ENCODE results near the gene TNFSF12.
A peak's percentile ranks its signal among the peaks of the same experiment; 100 is the strongest.

TNFSF12 gene

DNA sequence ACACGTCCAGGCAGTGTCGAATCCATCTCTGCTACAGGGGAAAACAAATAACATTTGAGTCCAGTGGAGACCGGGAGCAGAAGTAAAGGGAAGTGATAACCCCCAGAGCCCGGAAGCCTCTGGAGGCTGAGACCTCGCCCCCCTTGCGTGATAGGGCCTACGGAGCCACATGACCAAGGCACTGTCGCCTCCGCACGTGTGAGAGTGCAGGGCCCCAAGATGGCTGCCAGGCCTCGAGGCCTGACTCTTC is 23.4 kb downstream of the TNFSF12 start:
- no peak for DNase-seq

DNA sequence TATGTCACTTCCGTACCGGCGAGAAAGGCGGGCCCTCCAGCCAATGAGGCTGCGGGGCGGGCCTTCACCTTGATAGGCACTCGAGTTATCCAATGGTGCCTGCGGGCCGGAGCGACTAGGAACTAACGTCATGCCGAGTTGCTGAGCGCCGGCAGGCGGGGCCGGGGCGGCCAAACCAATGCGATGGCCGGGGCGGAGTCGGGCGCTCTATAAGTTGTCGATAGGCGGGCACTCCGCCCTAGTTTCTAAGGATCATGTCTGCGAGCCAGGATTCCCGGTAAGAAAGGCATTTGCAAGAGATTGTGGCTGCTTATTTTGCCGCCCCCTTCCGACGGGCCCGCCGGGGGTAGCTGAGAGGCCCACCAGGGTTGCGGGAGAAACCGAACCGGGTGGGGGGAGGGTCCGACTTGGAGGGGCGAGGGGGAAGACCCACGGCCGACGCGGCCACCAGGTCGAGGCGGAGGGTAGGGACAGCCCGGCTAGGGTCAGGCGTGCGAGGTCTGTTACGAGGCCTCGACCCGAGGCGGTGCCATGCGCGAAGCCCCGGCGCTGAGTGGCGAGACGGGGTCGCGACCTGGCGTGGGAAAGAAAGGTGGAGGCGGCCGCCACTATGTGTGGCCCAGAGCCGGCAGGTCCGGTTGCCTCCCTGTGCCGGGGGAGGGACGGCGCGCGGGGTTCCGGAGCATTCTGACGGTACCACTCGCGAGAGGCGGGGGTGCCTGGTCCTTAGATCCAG is 23.9 kb downstream of the TNFSF12 start:
- peak; percentile 98 for DNase-seq

DNA sequence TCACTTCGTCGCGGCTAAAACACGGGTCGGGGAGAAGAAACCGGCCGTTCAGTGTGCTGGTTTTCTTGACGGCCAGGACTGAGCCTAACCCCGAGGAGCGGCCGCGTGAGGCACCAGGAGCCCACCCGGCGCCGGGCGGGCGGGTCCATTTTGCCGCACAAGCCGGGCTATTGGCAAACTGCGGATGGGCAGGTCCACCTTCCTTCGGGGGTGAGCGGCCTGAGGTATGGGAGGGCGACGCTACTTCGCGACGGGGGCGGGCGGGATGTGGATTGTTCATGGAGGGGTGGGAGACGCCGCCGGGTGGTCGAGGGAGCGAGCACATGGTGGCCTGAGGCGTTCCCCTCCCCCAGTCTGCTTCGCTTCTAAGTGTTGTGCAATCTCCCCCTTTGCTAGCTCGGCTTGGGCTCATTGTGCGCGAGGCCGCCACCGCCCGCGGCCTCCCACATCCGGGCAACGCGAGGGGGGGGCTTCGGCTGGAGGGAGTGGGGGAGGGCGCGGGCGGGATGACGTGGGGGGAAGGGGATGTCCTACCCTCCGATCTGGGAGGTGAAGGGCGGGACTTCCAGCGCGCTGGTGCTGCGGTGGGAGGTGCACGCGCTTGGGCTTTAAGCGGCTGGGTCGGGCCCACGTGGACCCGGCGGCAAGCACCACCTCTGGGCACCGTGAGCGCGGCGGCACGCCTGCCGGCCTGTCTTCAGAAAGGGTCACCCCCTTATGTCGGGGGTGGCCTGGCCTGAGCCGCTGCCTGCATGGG is 24.6 kb downstream of the TNFSF12 start:
- peak; percentile 86 for DNase-seq

DNA sequence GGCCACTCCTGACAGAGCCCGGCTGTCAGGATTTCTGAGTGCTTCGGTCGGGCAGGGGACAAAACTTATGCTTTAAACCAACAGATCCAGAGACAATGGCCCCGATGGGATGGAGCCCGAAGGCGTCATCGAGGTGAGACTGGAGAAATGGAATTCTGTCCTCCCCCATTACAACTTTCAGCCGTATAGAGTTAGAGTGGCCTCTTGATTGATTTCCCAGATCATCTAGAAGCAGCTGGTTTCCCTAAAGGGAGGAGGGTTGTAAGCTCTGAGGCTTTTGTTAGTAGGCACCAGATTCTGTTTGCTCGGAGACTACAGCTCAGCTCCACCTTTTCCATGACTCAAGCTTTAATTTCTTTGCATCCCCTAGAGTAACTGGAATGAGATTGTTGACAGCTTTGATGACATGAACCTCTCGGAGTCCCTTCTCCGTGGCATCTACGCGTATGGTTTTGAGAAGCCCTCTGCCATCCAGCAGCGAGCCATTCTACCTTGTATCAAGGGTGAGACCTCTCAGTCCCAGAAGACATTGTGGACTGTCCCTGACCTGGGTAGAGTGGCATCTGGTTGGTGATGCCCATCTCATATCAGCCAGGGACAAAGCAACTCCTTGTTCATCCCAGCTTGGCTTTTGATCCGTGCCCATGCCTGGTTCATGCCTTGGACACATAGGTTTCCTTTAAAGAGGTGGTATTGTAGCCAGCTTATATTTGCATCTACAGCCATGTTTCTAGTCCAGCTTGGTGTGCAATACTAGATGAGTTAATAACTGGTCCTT is 25.5 kb downstream of the TNFSF12 start:
- DNase-seq = no peak

DNA sequence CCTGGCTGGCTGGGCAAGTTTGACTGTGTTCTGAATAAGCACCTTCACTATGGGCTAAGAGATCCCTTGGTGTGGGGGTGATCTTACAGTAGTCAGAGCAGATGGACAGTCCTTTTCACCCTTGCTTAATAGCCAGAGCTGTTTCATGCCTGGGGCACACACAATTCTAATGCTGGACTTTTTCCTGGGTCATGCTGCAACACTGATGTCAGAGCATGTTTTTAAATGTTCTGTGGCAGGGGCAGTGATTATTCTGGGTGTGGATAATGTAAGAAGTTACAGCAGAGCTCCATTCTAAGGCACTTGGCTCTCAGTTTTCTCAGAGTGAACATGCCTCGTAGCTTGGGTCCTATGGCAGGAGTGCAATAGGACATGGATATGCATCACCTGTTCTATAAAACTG is 26.6 kb downstream of the TNFSF12 start:
- DNase-seq = no peak

DNA sequence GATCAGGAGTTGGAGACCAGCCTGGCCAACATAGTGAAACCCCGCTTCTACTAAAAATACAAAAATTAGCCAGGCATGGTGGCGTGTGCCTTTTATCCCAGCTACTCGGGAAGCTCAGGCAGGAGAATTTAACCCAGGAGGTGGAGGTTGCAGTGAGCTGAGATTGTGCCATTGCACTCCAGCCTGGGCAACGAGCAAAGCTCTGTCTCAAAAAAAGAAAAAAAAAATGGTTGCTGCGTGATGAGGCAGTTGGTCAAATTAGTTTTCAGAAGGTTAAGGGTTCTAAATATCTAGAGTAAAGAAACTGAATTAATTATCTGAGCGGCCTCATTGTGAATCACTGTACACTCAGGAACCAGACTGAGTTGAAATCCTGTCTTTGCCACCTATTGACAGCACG is 27.1 kb downstream of the TNFSF12 start:
- no peak for DNase-seq

DNA sequence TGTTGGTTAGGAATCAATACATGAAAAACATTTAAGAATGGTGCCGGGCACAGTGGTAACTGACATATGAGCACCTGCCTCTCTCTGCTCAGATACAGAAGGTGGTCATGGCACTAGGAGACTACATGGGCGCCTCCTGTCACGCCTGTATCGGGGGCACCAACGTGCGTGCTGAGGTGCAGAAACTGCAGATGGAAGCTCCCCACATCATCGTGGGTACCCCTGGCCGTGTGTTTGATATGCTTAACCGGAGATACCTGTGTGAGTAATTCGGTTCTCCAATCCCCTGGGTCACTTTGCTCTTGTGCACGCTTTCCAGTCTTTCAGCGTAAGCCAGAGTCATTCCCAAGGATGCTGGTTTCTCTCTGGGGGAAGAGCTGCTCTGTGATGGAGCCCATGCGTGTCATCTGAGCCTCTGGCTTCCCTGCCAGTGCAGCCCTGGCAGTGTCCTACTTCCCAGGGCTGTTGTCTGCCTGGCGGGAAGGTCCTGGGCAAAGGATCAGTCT is 27.6 kb downstream of the TNFSF12 start:
- DNase-seq = no peak

DNA sequence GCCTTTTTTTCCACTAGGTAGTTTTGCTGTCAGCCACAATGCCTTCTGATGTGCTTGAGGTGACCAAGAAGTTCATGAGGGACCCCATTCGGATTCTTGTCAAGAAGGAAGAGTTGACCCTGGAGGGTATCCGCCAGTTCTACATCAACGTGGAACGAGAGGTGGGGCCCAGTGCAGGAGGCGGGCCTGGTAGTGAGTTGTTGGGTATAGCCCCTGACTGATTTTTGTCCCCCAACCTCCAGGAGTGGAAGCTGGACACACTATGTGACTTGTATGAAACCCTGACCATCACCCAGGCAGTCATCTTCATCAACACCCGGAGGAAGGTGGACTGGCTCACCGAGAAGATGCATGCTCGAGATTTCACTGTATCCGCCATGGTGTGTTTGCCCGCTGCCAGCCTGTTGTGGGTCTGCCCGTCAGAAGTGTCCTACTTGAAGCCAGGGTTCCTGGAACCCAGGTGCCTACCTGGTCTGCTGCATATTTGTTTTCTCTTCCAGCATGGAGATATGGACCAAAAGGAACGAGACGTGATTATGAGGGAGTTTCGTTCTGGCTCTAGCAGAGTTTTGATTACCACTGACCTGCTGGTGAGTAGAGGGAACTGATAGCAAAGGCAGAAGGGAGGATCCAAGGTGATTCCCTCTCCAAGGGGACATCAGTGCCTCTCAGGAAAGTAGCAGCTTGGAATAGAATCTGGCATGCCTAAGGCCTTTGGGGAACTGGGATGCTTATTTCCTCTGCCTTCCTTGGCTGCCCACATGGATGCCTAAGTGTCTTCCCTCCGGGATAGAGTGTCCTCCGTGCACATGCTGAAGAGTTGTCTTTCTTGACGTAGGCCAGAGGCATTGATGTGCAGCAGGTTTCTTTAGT is 28.7 kb downstream of the TNFSF12 start:
- no peak for DNase-seq

DNA sequence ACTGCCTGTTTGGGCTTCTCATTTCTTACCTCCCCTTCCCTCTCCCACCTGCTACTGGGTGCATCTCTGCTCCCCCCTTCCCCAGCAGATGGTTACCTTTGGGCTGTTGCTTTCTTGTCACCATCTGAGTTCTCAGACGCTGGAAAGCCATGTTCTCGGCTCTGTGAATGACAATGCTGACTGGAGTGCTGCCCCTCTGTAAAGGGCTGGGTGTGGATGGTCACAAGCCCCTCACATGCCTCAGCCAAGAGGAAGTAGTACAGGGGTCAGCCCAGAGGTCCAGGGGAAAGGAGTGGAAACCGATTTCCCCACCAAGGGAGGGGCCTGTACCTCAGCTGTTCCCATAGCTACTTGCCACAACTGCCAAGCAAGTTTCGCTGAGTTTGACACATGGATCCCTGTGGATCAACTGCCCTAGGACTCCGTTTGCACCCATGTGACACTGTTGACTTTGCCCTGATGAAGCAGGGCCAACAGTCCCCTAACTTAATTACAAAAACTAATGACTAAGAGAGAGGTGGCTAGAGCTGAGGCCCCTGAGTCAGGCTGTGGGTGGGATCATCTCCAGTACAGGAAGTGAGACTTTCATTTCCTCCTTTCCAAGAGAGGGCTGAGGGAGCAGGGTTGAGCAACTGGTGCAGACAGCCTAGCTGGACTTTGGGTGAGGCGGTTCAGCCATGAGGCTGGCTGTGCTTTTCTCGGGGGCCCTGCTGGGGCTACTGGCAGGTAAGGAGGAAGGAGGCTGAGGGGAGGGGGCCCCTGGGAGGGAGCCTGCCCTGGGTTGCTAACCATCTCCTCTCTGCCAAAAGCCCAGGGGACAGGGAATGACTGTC is 30.4 kb downstream of the TNFSF12 start, which contains the start of gene CD68:
TSS of gene CD68 (plus strand) at position 638 of the 833 bp plus-strand sequence. CDS start at position 678, 40 bp downstream.
- DNase-seq = no peak

DNA sequence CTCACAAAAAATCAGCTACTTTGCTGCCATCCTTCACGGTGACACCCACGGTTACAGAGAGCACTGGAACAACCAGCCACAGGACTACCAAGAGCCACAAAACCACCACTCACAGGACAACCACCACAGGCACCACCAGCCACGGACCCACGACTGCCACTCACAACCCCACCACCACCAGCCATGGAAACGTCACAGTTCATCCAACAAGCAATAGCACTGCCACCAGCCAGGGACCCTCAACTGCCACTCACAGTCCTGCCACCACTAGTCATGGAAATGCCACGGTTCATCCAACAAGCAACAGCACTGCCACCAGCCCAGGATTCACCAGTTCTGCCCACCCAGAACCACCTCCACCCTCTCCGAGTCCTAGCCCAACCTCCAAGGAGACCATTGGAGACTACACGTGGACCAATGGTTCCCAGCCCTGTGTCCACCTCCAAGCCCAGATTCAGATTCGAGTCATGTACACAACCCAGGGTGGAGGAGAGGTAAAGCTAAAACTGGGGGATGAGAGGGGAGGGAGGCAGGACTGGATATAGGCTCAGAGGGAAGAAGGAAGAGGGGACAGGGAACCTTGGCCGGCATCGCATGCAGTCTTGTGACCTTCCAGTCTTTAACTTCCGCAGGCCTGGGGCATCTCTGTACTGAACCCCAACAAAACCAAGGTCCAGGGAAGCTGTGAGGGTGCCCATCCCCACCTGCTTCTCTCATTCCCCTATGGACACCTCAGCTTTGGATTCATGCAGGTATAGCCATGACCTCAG is 31.2 kb downstream of the TNFSF12 start:
- DNase-seq = no peak

DNA sequence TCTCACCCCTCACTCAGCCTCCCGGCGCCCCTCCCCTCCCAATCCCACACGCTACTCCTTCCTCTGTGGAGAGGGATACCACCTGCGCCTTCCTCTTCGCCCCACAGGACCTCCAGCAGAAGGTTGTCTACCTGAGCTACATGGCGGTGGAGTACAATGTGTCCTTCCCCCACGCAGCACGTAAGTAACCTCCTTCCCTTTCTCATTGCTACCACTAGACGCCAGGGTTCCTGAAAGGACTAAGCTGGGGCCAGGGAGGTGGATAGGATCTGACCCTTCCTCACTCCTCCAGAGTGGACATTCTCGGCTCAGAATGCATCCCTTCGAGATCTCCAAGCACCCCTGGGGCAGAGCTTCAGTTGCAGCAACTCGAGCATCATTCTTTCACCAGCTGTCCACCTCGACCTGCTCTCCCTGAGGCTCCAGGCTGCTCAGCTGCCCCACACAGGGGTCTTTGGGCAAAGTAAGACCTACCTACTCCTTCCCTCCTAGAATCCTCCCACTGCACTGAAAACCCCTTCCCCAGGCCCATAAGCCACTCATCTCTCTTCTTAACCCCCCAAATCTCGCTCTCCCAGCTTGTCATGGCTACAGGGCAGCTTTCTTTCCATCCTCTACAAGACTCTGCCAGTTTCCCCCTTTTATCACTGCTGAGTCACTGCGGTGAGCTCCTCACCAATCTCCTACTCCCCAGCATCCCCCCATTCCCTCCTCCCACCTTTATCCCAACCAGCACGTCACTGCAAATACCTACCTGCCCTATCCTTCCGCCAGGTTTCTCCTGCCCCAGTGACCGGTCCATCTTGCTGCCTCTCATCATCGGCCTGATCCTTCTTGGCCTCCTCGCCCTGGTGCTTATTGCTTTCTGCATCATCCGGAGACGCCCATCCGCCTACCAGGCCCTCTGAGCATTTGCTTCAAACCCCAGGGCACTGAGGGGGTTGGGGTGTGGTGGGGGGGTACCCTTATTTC is 32.0 kb downstream of the TNFSF12 start:
- no peak for DNase-seq

DNA sequence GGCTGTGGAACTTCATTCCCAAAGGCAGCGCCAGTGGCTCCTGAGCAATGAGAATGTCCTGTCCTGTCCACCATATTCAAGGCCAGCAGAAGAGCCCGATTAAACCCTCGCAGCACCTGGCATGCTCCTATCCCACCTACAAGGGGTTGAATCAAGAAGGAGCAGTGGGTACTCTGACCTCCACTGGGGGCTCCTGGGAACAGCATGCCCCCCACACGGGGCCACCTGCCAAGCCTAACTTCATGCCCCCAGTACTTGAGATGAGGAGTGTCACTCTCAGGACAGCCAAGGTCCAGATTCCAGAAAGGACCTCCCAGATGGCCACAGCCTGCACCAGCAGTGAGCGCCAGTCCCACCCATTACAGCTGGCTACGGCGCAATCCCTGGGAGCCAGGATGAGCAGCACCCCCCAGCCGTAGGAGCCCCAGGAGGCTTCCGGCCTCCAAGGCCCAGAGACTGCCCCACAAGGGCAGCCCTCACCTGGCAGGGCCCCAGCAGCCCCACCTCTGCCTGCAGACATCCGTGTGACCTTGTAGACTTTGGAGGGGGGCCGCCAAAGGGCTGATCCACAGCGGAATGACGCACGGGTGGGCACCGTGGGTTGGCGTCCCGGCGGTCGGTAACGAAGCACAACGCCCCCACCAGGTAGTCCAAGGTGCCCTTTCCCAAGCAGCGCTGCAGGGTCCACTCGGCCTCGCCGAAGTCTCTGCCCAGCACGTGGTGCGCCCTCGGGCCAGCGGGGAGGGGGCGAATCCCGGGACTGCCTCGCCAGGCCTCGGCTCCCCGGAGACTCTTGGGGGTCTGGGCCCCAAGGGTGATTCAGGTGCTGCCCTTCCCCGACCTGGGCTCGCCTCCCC is 33.8 kb downstream of the TNFSF12 start:
- DNase-seq = no peak

DNA sequence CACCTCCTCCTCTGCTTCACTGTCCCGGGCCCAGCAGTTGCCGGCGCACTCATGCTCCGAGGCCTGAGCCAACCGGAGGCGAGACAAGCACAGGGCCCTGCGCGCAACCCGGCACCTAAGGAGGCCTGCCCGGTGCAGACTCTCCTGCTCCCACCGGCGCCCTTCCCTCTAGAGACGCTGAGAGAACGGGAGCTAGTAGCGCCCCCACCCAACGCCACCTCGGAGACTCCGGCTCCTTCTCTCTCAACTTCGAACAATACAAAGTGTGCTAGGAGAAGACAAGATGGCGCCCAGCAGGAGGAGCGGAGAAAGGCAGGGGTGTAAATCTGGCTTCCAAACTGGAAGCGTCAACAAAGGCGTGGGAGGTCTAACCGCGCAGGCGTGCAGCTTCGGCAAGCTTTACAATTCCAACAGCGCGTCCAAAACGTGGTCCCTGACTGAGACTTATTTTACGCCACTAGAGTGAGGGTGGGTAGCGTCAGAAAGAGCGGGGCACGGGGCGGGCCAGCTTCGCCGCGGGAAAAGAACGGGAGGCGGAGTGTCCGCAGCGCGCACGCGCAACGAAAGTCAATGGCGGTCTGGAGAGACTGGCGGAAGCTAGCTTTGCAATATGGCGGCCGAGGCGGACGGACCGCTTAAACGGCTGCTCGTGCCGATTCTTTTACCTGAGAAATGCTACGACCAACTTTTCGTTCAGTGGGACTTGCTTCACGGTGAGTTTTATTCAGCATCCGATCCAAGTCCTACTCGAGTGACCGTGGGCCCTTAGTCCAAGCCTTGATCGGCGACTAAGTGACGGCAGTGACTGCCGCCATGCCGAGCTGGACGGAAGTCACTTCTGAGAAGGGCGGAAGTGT is 34.6 kb downstream of the TNFSF12 start, which contains the start of gene MPDU1:
TSS of gene MPDU1 (plus strand) at position 600 of the 857 bp plus-strand sequence. CDS start at position 611, 11 bp downstream.
- DNase-seq = peak; percentile 99

DNA sequence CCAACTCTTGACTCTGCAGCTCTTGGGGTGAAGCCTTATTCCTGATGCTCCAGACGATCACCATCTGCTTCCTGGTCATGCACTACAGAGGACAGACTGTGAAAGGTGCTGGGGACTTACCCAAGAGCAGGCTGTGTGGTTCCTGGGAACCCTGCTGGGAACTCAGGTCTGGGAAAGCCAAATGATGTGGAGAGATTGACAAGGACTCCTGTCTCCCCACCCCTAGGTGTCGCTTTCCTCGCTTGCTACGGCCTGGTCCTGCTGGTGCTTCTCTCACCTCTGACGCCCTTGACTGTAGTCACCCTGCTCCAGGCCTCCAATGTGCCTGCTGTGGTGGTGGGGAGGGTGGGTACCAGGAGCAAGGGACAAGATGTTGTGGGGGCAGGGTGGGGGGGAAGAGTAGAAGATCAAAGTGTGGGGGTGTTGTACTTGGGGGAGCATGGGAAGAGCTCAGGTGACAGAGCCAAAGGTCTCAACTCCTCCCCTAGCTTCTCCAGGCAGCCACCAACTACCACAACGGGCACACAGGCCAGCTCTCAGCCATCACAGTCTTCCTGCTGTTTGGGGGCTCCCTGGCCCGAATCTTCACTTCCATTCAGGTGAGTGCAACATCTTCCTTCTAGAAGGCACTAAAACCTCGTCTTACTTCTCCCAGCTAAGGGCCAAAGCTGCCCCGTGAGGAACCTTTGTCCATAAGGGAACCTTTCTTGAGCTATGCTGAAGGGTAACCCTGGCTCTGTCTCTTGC is 38.0 kb downstream of the TNFSF12 start:
- DNase-seq = no peak

DNA sequence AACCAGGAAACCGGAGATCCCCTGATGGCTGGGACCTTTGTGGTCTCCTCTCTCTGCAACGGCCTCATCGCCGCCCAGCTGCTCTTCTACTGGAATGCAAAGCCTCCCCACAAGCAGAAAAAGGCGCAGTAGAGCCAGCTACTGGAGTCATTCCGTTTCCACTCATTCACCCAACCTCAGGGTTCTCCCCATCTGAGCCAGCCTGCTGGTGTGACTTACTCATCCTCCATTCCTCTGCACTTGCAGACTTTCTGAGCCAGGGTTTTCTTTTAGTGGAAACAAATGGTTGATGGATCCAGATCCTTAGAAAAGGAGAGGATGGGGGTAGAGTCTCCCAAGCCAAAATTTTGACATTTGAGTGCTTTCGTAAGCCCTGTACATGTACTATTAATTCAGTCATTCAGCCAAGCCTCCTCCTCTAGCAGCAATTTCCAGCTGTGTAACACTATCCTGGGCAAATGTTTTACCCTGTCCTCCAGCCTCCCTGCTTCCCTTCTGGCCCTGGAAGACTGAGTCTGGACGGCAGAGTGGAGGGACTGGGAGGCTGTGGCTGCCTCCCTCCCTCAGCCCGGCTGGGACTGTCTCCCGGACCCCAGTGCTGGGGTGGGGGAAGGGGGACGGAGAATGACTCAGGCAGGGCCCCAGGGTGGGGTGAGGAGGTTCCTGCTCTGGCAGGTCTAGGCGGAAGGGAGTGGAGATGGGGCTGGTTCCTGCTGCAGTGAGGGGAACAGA is 38.7 kb downstream of the TNFSF12 start:
- no peak for DNase-seq
